Dermis blood vessel endothelial cell (primary cell): ENCODE data around the gene WWOX. TPM values are rescaled to one million over a fixed set of nuclear protein-coding genes. Genes with fewer than 3 reads are reported as not detected.

ENCODE experiments used
- DNase-seq: peaks from one replicate; pipeline ENCODE4 v3.0.0; 2010
- total RNA-seq: library from RNA; depleted of rRNA; stranded (reverse); fragments of >200 nt; gene quantifications from 2 replicates; pipeline ENCODE4 v1.2.3, GENCODE V29; 2014

The WWOX gene
- total RNA-seq, 1 donor from 2014 or later: 14.5 TPM

GRCh38 chr16:79054211-79054984 lies 954.9 kb downstream of the WWOX start:
- no peak for DNase-seq

GRCh38 chr16:79055251-79055970 lies 956.0 kb downstream of the WWOX start:
- DNase-seq: no peak

GRCh38 chr16:79061181-79061580 lies 961.7 kb downstream of the WWOX start:
- no peak for DNase-seq

- no peak for DNase-seq
Observed at GRCh38 chr16:79062336-79062735, 962.9 kb downstream of the WWOX start.

GRCh38 chr16:79062821-79063220 lies 963.4 kb downstream of the WWOX start:
- DNase-seq: no peak

GRCh38 chr16:79064256-79064972 lies 965.0 kb downstream of the WWOX start:
- DNase-seq: no peak

GRCh38 chr16:79066561-79066960 lies 967.1 kb downstream of the WWOX start:
- DNase-seq: no peak

GRCh38 chr16:79067600-79067999 lies 968.1 kb downstream of the WWOX start:
- DNase-seq: no peak

- DNase-seq: no peak
Observed at GRCh38 chr16:79069121-79069520, 969.7 kb downstream of the WWOX start.

GRCh38 chr16:79069633-79070032 lies 970.2 kb downstream of the WWOX start:
- DNase-seq: no peak

GRCh38 chr16:79071424-79071823 lies 972.0 kb downstream of the WWOX start:
- no peak for DNase-seq

- DNase-seq: no peak
Observed at GRCh38 chr16:79072517-79072916, 973.1 kb downstream of the WWOX start.

- no peak for DNase-seq
Observed at GRCh38 chr16:79073566-79073965, 974.1 kb downstream of the WWOX start.

GRCh38 chr16:79074541-79074940 lies 975.1 kb downstream of the WWOX start:
- no peak for DNase-seq

GRCh38 chr16:79074951-79075350 lies 975.5 kb downstream of the WWOX start:
- no peak for DNase-seq

- DNase-seq: no peak
Observed at GRCh38 chr16:79076047-79076767, 976.8 kb downstream of the WWOX start.

GRCh38 chr16:79077346-79077745 lies 977.9 kb downstream of the WWOX start:
- DNase-seq: no peak

- DNase-seq: no peak
Observed at GRCh38 chr16:79079656-79080420, 980.4 kb downstream of the WWOX start.

- DNase-seq: no peak
Observed at GRCh38 chr16:79081297-79082066, 982.0 kb downstream of the WWOX start.

GRCh38 chr16:79082970-79083369 lies 983.5 kb downstream of the WWOX start:
- DNase-seq: no peak
